ENCODE measurements around the gene CBFA2T2. TPM values are rescaled to one million over a fixed set of nuclear protein-coding genes. Genes with fewer than 3 reads are reported as not detected.

Gene CBFA2T2
- total and polyA plus RNA-seq, 2 of the 4 experiments (the other 2 are of a cell fraction), result 3.8 to 6.2 TPM

GRCh38 chr20:33604991-33605370 is 115.1 kb downstream of the CBFA2T2 start:
- TF ChIP-seq RAD21 (IDR thresholded peaks at IDR 0.05; ENCODE audit: low read length) (no peak), SMC3 (IDR thresholded peaks at IDR 0.05; ENCODE audit: low read depth, low read length) (no peak), BHLHE40 (IDR thresholded peaks at IDR 0.05; ENCODE audit: low read depth, low read length) (no peak), MAZ (IDR thresholded peaks at IDR 0.05; ENCODE audit: borderline replicate concordance, low read depth, low read length) (no peak), FOS (IDR thresholded peaks at IDR 0.05; ENCODE audit: low read depth, low read length) (no peak), RFX5 (IDR thresholded peaks at IDR 0.05; ENCODE audit: low read depth, low read length) (no peak), MXI1 (IDR thresholded peaks at IDR 0.05; ENCODE audit: borderline replicate concordance, low read depth, low read length) (no peak), MAFK (IDR thresholded peaks at IDR 0.05; ENCODE audit: low read depth, low read length) (no peak), CTCF (conservative IDR thresholded peaks at IDR 0.05; ENCODE audit: low read depth, low read length) (no peak), CHD1 (IDR thresholded peaks at IDR 0.05; ENCODE audit: low read depth, low read length) (no peak), RCOR1 (IDR thresholded peaks at IDR 0.05; ENCODE audit: insufficient replicate concordance, low read length) (no peak)
- TF ChIP-seq, protein P1, sequence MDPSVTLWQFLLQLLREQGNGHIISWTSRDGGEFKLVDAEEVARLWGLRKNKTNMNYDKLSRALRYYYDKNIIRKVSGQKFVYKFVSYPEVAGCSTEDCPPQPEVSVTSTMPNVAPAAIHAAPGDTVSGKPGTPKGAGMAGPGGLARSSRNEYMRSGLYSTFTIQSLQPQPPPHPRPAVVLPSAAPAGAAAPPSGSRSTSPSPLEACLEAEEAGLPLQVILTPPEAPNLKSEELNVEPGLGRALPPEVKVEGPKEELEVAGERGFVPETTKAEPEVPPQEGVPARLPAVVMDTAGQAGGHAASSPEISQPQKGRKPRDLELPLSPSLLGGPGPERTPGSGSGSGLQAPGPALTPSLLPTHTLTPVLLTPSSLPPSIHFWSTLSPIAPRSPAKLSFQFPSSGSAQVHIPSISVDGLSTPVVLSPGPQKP (IDR thresholded peaks at IDR 0.05; ENCODE audit: borderline replicate concordance, low read depth, low read length), result no peak
- no peak overlapping the region for H4K5ac ChIP-seq (ENCODE audit: low read depth, low read length)
- no peak overlapping the region for H3K14ac ChIP-seq (replicated peaks; ENCODE audit: low read depth, low read length)
- no peak overlapping the region for H2BK5ac ChIP-seq (ENCODE audit: low read depth, low read length, poor library complexity, severe bottlenecking)
- H3K18ac ChIP-seq (ENCODE audit: low read depth, low read length), result no peak overlapping the region
- no peak overlapping the region for H2AFZ ChIP-seq (replicated peaks; ENCODE audit: low read length, poor library complexity)
- H3K27me3 ChIP-seq (ENCODE audit: control insufficient read depth, insufficient read depth, low read length), result no peaks in the 10 kb centered on the region
- BruUV-seq (replicated peaks), result no TSS peak
- intact Hi-C loops (cut with micrococcal nuclease), result no loop called here
- dilution Hi-C loops (cut with HindIII; ENCODE audit: low sequenced_read_pairs, unreplicated experiment), result no loop called here
- H3K4ac ChIP-seq (ENCODE audit: low read depth, low read length), result no peak overlapping the region
- no peak for DNase-seq
- H3K56ac ChIP-seq (ENCODE audit: extremely low read depth, insufficient read depth, low read length), result no peak overlapping the region
- no peak for ATAC-seq (ENCODE audit: low read depth)
- peaks cover 3% of the 10 kb centered on the region; the same call in 1 of the 2 replicates for H3K9me1 ChIP-seq (ENCODE audit: insufficient read depth, low read length)
- H2AK5ac ChIP-seq (ENCODE audit: low read depth, low read length), result no peak overlapping the region
- no peak overlapping the region for H3K4me2 ChIP-seq (ENCODE audit: low read depth, low read length)
- WGBS, 2 experiments (ENCODE audit: extremely low coverage in 2 of 2, insufficient read length in 1 of 2), result no CpG with 5 or more reads among the region's 1 CpG
- H2BK15ac ChIP-seq (ENCODE audit: low read depth, low read length), result no peak overlapping the region
- POLR2A ChIA-PET (ENCODE audit: unreplicated experiment), result no interaction called here
- peaks cover 1% of the 10 kb centered on the region; the same call in 1 of the 2 replicates for H3K4me1 ChIP-seq (ENCODE audit: control insufficient read depth, insufficient read depth, low read length)
- no peaks in the 10 kb centered on the region for H3K9me3 ChIP-seq (ENCODE audit: control insufficient read depth, insufficient read depth, low read length)
- no peak overlapping the region for H3K23ac ChIP-seq (ENCODE audit: low read depth, low read length)
- no peak overlapping the region for H4K8ac ChIP-seq (ENCODE audit: low read depth in 2 of 2, low read length in 2 of 2)
- in situ Hi-C loops (cut with MboI; ENCODE audit: low sequenced_read_pairs), result no loop called here
- no peak overlapping the region for H2AK9ac ChIP-seq (replicated peaks; ENCODE audit: low read depth, low read length, poor library complexity)
- H3K9ac ChIP-seq (ENCODE audit: low read depth, low read length), result no peak overlapping the region
- H4K20me1 ChIP-seq (ENCODE audit: insufficient read depth, low read length), result 0 out of 2 replicates have a peak, but pooled peaks cover 3% of the 10 kb centered on the region
- CTCF ChIA-PET, result no interaction called here
- H3K27ac ChIP-seq (ENCODE audit: insufficient read depth, low read length), result no peak overlapping the region
- peaks cover 12% of the 10 kb centered on the region for H3K36me3 ChIP-seq (ENCODE audit: control insufficient read depth, insufficient read depth, low read length)
- H2BK120ac ChIP-seq (ENCODE audit: low read depth, low read length), result no peak overlapping the region
- H3K79me1 ChIP-seq (ENCODE audit: low read depth in 1 of 2, low read length in 2 of 2), result peaks cover 3 to 5% of the 10 kb centered on the region in 2 experiments; a peak in 2 of 4 replicates
- H4K91ac ChIP-seq (ENCODE audit: insufficient read depth, low read depth, low read length), result no peak overlapping the region
- no peak overlapping the region for H3K4me3 ChIP-seq (ENCODE audit: insufficient read depth, low read depth, low read length)
- no peak overlapping the region for H2BK20ac ChIP-seq (ENCODE audit: low read depth, low read length)

Measured in IMR-90 (cell line).